Effector memory CD8-positive, alpha-beta T cell (primary cell): ENCODE data around the gene TBC1D25.
"Not testable (repeated sequence)": the region's sequence is repeated elsewhere in the genome, so short reads cannot be mapped to it uniquely, and the experiment has no call there.

Source experiments
- ATAC-seq: fragments of 150-1000 bp; cut with Tn5 transposase; replicated peaks from 2 replicates; pipeline ENCODE4 v1.10.0; 2021; ENCODE audit warnings: mild to moderate bottlenecking, moderate library complexity
- DNase-seq, 3 experiments: peaks; one replicate each; pipeline ENCODE4 v3.0.0; 2021
- H3K27ac Mint-ChIP-seq, 2 donors: one replicate each; pipeline ENCODE4 v1.8.0; 2022; ENCODE audit warnings: mild to moderate bottlenecking in 2 of 2, mixed read lengths in 2 of 2, moderate library complexity in 2 of 2
- H3K27me3 Mint-ChIP-seq, 2 donors: one replicate each; pipeline ENCODE4 v1.8.0; 2022; ENCODE audit warnings: mixed read lengths in 2 of 2
- H3K36me3 Mint-ChIP-seq: one replicate; pipeline ENCODE4 v1.8.0; 2022; ENCODE audit warnings: mild to moderate bottlenecking, moderate library complexity, mixed read lengths; ENCODE audit not compliant: insufficient read depth
- H3K4me1 Mint-ChIP-seq, 2 donors: one replicate each; pipeline ENCODE4 v1.8.0; 2022; ENCODE audit warnings: low read depth in 2 of 2, mixed read lengths in 2 of 2
- H3K4me3 Mint-ChIP-seq, 2 donors: one replicate each; pipeline ENCODE4 v1.8.0; 2022; ENCODE audit warnings: mild to moderate bottlenecking in 2 of 2, mixed read lengths in 2 of 2, moderate library complexity in 2 of 2
- H3K9me3 Mint-ChIP-seq, 2 donors: one replicate each; pipeline ENCODE4 v1.8.0; 2022; ENCODE audit warnings: mixed read lengths in 2 of 2

The TBC1D25 gene

DNA sequence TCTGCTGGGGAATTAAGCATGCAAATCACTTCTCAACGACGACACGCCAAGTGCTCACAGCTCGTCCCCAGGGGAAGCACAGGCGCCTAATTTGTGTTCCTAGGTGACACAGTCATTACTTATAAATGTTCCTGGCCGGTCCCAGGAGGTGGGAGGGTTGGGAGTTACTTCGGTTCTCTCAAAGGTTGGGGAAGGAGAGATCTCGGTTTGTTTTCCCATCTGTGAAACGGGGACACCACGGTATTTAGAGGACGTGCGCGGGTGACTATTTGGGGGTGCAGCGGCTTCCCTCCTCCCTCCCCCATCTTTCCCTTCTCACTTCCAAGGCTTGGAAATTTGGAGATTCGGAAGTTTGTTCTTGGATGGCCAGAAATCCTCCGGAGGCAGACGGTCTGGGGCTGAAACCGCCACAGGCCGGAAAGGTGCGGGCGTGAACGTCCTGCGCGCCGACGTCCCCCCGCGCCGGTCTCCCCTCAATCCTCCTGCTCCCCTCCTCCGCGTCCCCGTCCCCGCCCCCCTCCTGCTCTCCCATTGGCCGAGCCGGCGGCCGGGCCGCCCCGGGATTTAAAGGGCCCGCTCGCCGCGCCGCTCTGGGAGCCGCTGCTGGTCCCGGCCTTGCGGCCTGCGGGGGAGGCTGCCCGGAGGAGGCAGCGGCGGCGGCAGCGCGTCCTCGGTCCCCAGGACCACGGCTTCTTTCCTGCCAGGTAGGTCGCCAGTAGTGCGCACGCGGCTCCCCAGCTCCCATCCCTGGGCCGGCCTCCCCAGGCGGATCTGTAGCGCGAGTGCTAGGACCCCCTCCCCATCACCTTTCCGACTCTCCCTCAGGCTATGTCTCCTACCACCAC, 30.9 kb upstream of the TBC1D25 start, which contains the start of gene PORCN:
Gene PORCN, plus strand, starts transcription at position 593 of the 845 bp plus-strand sequence. CDS start 829 bp downstream, outside the sequence.
- no peaks in the 10 kb centered on the region for H3K9me3 Mint-ChIP-seq
- H3K4me3 Mint-ChIP-seq: peak within 1 kb of the TSS; percentile 91 to 93
- ATAC-seq (peak; percentile 93), DNase-seq (peak; percentile 63 to 66 (median 65))
- peak within 1 kb of the TSS; percentile 92 to 96 for H3K27ac Mint-ChIP-seq
- H3K36me3 Mint-ChIP-seq: no peaks in the 10 kb centered on the region
- no peaks in the 10 kb centered on the region for H3K27me3 Mint-ChIP-seq
- H3K4me1 Mint-ChIP-seq: peaks cover 26% of the 10 kb centered on the region in 2 donors

DNA sequence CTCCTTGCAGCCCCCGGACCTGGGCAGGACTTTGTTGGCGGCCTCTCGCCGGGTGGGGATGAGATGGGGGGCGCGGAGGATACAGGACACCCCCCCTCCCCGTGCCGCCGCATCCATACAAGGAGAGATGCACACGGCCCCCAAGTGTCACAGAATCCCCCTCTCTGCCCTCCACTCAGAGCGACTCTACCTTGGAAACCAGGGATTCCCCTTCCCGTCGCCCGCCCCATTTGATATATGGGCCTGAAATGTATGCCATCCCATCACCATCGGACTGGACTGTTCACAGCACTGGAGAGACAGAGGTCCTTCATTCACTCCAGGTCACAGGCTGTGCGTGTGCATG, 30.3 kb upstream of the TBC1D25 start:
- no peaks in the 10 kb centered on the region for H3K27me3 Mint-ChIP-seq
- H3K36me3 Mint-ChIP-seq: no peaks in the 10 kb centered on the region
- DNase-seq (no peak), ATAC-seq (peak; percentile 47)
- peak overlapping the region; percentile 92 to 96 for H3K27ac Mint-ChIP-seq
- no peaks in the 10 kb centered on the region for H3K9me3 Mint-ChIP-seq
- H3K4me3 Mint-ChIP-seq: peak overlapping the region; percentile 91 to 93
- H3K4me1 Mint-ChIP-seq: peaks cover 26% of the 10 kb centered on the region in 2 donors

DNA sequence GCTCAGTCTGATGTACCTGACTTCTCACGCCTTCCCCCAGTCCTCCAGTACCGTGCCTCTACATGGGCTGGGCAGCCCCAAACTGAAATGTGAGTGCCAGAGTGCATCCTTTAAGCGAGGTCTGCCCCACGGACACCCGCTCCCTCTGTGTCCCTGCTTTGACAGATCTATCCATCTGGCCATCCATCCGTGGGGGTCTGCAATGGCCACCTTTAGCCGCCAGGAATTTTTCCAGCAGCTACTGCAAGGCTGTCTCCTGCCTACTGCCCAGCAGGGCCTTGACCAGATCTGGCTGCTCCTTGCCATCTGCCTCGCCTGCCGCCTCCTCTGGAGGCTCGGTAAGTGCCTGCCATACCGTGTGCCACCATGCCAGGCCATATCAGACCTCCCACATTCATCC, 29.9 kb upstream of the TBC1D25 start:
- ATAC-seq (no peak), DNase-seq (no peak)
- peaks cover under 1% of the 10 kb centered on the region for H3K36me3 Mint-ChIP-seq
- H3K4me1 Mint-ChIP-seq: peaks cover 26% of the 10 kb centered on the region in 2 donors
- H3K27ac Mint-ChIP-seq: peak overlapping the region; percentile 92 to 96
- no peaks in the 10 kb centered on the region for H3K9me3 Mint-ChIP-seq
- peak overlapping the region; percentile 91 to 93 for H3K4me3 Mint-ChIP-seq
- no peaks in the 10 kb centered on the region for H3K27me3 Mint-ChIP-seq

DNA sequence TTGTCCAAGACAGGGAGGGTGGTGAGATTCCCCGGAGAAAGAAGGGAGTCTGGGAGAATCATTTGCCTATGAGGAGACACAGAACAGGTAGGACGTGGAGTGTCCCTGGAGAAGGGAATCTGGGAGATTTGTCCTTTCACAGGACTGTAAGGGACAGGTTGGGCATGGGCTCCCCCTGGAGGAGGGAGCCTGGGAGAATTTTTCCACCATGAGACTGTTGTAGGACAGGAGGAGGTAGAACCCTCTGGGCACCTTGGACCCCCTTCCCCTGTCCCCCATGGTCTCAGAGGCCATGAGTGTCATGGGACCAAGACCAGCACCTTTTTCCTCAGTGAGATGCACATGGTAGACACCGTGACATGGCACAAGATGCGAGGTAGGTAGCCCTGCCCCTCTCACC, 28.0 kb upstream of the TBC1D25 start:
- peak overlapping the region; percentile 46 to 75 for H3K27ac Mint-ChIP-seq
- no peak overlapping the region for H3K4me3 Mint-ChIP-seq
- no peaks in the 10 kb centered on the region for H3K27me3 Mint-ChIP-seq
- ATAC-seq (no peak), DNase-seq (no peak)
- peaks cover 26% of the 10 kb centered on the region in 2 donors for H3K4me1 Mint-ChIP-seq
- H3K9me3 Mint-ChIP-seq: no peaks in the 10 kb centered on the region
- H3K36me3 Mint-ChIP-seq: peaks cover 15% of the 10 kb centered on the region

DNA sequence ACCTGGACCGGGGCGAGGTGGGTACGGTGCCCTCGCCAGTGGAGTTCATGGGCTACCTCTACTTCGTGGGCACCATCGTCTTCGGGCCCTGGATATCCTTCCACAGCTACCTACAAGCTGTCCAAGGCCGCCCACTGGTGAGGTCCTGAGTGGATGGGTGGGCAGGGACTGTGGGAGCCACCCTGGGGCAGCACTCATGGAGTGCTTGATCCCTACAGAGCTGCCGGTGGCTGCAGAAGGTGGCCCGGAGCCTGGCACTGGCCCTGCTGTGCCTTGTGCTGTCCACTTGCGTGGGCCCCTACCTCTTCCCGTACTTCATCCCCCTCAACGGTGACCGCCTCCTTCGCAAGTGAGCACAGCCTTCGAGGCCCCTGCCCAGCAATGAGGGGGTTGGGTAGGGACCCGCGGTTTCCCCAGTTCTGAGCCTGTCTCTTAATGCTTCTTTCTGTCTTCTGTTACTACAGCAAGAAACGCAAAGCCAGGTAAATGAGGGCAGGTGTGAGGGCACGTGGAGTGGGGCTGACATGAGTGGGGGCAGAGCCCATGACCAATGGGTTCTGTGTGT, 27.1 kb upstream of the TBC1D25 start:
- Mint-ChIP-seq H3K36me3 (peaks cover 15% of the 10 kb centered on the region), H3K27me3 (no peaks in the 10 kb centered on the region), H3K4me3 (no peak overlapping the region), H3K9me3 (no peaks in the 10 kb centered on the region), H3K4me1 (peaks cover 26% of the 10 kb centered on the region in 2 donors), H3K27ac (peak overlapping the region; percentile 39 to 46)
- no peak for ATAC-seq
- no peak for DNase-seq

DNA sequence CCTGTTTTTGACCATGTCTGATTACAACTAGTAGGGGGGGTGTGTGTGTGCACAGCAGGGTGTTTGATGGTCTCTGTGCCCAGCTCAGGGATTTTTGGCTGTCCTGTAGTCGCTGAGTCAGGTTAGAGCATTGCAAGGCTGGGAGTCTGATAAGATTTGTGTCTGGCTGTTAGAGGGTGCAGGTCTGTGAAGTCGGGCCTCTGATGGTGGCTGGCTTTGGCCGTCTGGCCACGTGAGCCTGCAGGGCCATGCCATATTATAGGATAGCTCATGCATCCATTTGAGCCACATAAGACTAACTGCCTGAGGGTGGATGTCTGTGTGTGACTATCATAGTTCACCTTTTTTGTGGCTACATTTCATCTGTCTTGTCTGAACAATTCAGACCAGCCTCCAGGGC, 25.8 kb upstream of the TBC1D25 start:
- Mint-ChIP-seq H3K4me1 (peaks cover 21% of the 10 kb centered on the region in 2 donors), H3K27ac (no peak overlapping the region), H3K27me3 (no peaks in the 10 kb centered on the region), H3K9me3 (no peaks in the 10 kb centered on the region), H3K4me3 (no peak overlapping the region), H3K36me3 (peaks cover 15% of the 10 kb centered on the region)
- ATAC-seq (no peak), DNase-seq (no peak)

DNA sequence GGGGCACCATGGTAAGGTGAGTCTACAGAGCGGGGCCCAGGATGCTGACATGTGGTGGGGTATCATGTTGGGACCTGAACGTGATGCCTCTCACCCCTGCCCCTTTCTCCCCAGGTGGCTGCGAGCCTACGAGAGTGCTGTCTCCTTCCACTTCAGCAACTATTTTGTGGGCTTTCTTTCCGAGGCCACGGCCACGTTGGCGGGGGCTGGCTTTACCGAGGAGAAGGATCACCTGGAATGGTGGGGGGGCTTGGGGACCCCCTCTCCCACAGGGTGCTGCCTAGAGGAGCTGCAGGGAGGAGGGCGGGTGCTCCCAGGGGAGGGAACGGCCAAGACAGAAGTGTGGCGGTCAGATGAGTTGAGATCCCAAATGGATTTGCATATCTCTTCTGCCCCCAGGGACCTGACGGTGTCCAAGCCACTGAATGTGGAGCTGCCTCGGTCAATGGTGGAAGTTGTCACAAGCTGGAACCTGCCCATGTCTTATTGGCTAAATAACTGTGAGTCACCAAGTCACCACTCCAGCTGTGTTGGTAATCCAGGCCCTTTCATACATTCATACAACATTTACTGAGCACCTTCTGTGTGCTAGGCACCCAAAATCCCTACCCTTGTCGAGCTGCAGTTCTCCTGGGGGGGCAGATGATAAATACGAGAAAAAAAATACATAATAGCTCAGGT, 25.2 kb upstream of the TBC1D25 start:
- no peaks in the 10 kb centered on the region for H3K9me3 Mint-ChIP-seq
- no peak for DNase-seq
- H3K4me1 Mint-ChIP-seq: peaks cover 19 to 22% of the 10 kb centered on the region in 2 donors
- no peak overlapping the region for H3K4me3 Mint-ChIP-seq
- H3K36me3 Mint-ChIP-seq: peaks cover 15% of the 10 kb centered on the region
- no peak for ATAC-seq
- no peaks in the 10 kb centered on the region for H3K27me3 Mint-ChIP-seq
- no peak overlapping the region for H3K27ac Mint-ChIP-seq

DNA sequence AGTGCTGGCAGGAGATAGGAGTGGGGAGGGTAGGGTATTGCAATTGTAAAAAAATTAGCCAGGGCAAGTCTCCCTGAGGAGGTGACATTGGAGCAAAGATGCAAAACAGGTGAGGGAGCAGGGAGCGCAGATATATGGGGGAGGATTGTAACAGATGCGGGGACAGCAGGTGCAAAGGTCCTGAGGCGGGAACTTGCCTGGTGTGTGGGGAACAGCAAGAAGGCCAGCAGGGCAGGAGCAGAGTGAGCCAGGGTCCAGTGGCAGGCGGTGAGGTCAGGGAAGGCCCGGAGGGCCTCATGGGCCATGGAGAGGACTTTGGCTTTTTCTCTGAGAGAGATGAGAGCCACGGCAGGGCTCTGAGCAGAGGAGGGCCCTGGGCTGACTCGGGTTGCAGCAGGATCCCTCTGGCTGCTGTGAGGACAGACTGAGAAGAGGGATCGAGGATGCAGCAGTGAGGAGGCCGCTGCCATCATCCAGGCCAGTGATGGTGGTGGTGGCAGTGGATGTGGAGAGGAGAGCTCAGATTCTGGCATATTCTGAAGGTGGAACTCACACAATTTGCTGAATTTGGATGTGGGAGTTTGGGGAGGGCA, 24.6 kb upstream of the TBC1D25 start:
- H3K9me3 Mint-ChIP-seq: no peaks in the 10 kb centered on the region
- peaks cover 12 to 17% of the 10 kb centered on the region in 2 donors for H3K4me1 Mint-ChIP-seq
- DNase-seq: no peak
- H3K36me3 Mint-ChIP-seq: peaks cover 15% of the 10 kb centered on the region
- H3K27ac Mint-ChIP-seq: no peak overlapping the region
- no peaks in the 10 kb centered on the region for H3K27me3 Mint-ChIP-seq
- H3K4me3 Mint-ChIP-seq: no peak overlapping the region
- ATAC-seq: no peak

DNA sequence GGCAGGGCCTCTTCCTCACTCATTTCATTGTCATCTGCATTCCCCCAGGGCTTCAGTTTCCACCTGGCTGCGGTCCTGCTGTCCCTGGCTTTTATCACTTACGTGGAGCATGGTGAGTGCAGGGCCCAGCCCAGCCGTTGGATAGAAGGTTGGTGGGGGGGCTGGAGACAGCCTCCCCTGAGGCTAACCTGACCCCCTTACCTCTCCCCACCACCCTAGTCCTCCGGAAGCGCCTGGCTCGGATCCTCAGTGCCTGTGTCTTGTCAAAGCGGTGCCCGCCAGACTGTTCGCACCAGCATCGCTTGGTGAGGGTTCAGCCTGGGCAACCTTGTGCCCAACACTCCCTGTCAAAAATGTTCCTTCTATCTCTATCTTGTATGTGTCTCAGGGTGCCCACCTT, 23.7 kb upstream of the TBC1D25 start:
- no peaks in the 10 kb centered on the region for H3K27me3 Mint-ChIP-seq
- DNase-seq (no peak), ATAC-seq (no peak)
- no peaks in the 10 kb centered on the region for H3K9me3 Mint-ChIP-seq
- H3K36me3 Mint-ChIP-seq: peaks cover 15% of the 10 kb centered on the region
- H3K4me3 Mint-ChIP-seq: no peak overlapping the region
- H3K27ac Mint-ChIP-seq: no peak overlapping the region
- peaks cover 12 to 16% of the 10 kb centered on the region in 2 donors for H3K4me1 Mint-ChIP-seq

DNA sequence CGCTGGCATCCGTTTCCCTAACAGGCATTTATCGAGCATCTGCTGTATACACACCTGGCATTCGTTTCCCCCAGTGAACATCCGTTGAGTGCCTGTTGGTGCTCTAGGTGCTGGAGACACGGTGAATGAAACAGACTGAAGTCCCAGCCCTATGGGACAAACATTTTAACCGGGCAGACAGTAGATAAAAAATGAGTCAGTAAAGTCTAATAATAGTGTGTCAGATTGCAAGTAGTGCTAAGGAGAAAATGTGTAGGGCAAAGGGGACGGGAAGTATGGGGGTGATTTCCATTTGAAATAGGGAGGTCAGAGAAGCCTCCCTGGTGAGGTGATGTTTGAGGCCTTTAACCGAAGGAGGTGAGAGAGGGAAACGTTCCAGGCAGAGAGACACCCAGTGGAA, 23.2 kb upstream of the TBC1D25 start:
- Mint-ChIP-seq H3K27ac (no peak overlapping the region), H3K4me3 (no peak overlapping the region), H3K9me3 (no peaks in the 10 kb centered on the region), H3K36me3 (peaks cover 15% of the 10 kb centered on the region), H3K27me3 (no peaks in the 10 kb centered on the region), H3K4me1 (peaks cover 13 to 16% of the 10 kb centered on the region in 2 donors)
- ATAC-seq: no peak
- no peak for DNase-seq

DNA sequence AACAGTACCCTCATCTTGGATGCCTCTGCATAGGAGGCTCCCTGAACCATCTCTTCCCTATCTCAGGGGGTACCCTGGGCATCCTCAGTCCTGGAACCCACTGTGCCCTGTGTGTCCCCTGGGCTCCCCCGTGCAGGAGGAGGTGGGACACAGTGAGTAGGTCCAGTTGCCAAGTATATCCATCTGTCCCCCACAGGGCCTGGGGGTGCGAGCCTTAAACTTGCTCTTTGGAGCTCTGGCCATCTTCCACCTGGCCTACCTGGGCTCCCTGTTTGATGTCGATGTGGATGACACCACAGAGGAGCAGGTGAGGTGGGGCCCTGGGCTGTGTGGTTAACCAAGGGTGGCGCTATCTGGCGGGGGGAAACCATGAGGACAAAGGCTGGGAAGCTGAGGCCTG, 22.5 kb upstream of the TBC1D25 start:
- DNase-seq: no peak
- Mint-ChIP-seq H3K27me3 (no peaks in the 10 kb centered on the region), H3K9me3 (no peaks in the 10 kb centered on the region), H3K36me3 (peaks cover 15% of the 10 kb centered on the region), H3K4me1 (peaks cover 11 to 15% of the 10 kb centered on the region in 2 donors), H3K27ac (no peak overlapping the region), H3K4me3 (no peak overlapping the region)
- no peak for ATAC-seq

DNA sequence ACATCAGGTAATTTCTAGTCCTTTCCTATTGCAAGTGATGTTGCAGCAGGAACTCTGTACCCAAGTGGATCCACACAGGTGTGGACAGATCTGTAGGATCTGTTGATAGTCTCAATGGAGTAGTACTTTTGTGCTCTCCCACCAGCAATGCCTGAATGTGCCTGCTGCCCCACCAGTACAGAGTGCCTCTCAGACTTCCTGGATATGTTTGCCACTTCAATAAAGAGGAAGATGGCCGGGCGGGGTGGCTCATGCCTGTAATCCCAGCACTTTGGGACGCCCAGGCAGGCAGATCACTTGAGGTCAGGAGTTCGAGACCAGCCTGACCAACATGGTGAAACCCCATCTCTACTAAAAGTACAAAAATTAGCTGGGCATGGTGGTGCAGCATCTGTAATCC, 20.0 kb upstream of the TBC1D25 start:
- peaks cover 30% of the 10 kb centered on the region for H3K36me3 Mint-ChIP-seq
- peak overlapping the region in 1 of 2 donors; percentile 60 for H3K27ac Mint-ChIP-seq
- H3K4me3 Mint-ChIP-seq, ATAC-seq, DNase-seq, H3K27me3 Mint-ChIP-seq, H3K9me3 Mint-ChIP-seq: not testable (repeated sequence)
- peaks cover 15 to 18% of the 10 kb centered on the region in 2 donors for H3K4me1 Mint-ChIP-seq

DNA sequence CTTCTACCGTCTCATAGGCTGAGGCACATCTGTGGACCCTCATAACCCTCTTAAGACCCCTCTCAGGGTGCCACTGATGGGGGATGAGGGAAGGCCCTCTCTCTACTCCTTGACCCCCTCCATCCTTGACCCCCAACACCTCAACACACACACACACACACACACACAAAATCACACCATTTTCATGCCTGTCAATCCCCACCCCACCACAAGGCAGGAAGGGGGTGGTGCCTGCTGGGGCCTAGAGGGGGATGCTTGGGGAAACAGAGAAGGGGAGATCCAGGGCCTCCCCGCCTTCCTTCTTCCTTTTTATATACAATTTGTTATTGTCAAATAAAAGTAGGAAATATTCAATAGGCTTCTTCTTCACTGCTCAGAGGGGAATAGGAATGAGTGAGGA, 19.1 kb upstream of the TBC1D25 start:
- Mint-ChIP-seq H3K4me3 (peak overlapping the region; percentile 84 to 85), H3K4me1 (peaks cover 15 to 18% of the 10 kb centered on the region in 2 donors), H3K27ac (peak overlapping the region; percentile 94 to 97), H3K36me3 (peaks cover 25% of the 10 kb centered on the region), H3K9me3 (no peaks in the 10 kb centered on the region), H3K27me3 (no peaks in the 10 kb centered on the region)
- DNase-seq: no peak
- ATAC-seq: no peak
